GM12878 (cell line): Measurements from ENCODE around the gene PTK7. TPM values are rescaled to one million over a fixed set of nuclear protein-coding genes. Genes with fewer than 3 reads are reported as not detected.

ENCODE experiments used
- ATAC-seq: fragments of 200-7000 bp; cut with Tn5 transposase; 3 replicates; pipeline ENCODE4 v1.9.1; 2020; ENCODE audit warnings: mild to moderate bottlenecking, moderate library complexity
- BruUV-seq: library from RNA; stranded (reverse); fragments of 400-500 nt; replicated peaks from 2 replicates; lab custom pipeline; 2021; lab: Mats Ljungman, UMichigan
- CTCF ChIA-PET: fragments of 300-600 bp; sonication (Branson Sonifier 250); formaldehyde crosslinking; extraction: SDS; loops from one replicate; lab custom pipeline; 2021; ENCODE audit warnings: inconsistent platforms; lab: Yijun Ruan, JAX
- POLR2A ChIA-PET: fragments of 350-600 bp; formaldehyde crosslinking; extraction: SDS; loops from one replicate; lab custom pipeline; 2021; ENCODE audit warnings: inconsistent platforms; lab: Charles Lee
- RAD21 ChIA-PET: fragments of 300-600 bp; sonication (Branson Sonifier 250); formaldehyde crosslinking; loops from one replicate; lab custom pipeline; 2023; ENCODE audit warnings: antibody characterized with exemption; ENCODE audit not compliant: unreplicated experiment; lab: Charles Lee
- SMC1A ChIA-PET: fragments of 300-600 bp; sonication (Branson Sonifier 250); formaldehyde crosslinking; loops from one replicate; lab custom pipeline; 2023; ENCODE audit not compliant: unreplicated experiment, uncharacterized antibody; lab: Charles Lee
- DNase-seq: peaks from one replicate; pipeline ENCODE4 v3.0.0-alpha.2; 2011; ENCODE audit warnings: low read depth, low spot score
- FAIRE-seq: peaks from 3 replicates; lab custom pipeline; 2011; peaks lifted over from hg19 to GRCh38; lab: Jason Lieb, UNC
- H2AFZ ChIP-seq: 2 replicates; pipeline ENCODE4 v1.6.0; 2011; ENCODE audit warnings: low read depth, low read length, control low read depth; ENCODE audit not compliant: control insufficient read depth
- H3K27ac ChIP-seq: 2 replicates; pipeline ENCODE4 v1.5.1; 2011; ENCODE audit warnings: control low read depth; ENCODE audit not compliant: control insufficient read depth, insufficient read depth
- H3K27me3 ChIP-seq, 2 experiments: replicated peaks in 1 of 2; 2 replicates each; pipeline versions ENCODE4 v1.6.0 to v1.6.1; 2011; ENCODE audit warnings: low read length in 1 of 2; ENCODE audit not compliant: control insufficient read depth in 2 of 2, insufficient read depth in 2 of 2
- H3K36me3 ChIP-seq, 2 experiments: 2 replicates each; pipeline ENCODE4 v1.5.1; 2011; ENCODE audit warnings: low read length in 1 of 2; ENCODE audit not compliant: control insufficient read depth in 2 of 2, insufficient read depth in 2 of 2
- H3K4me1 ChIP-seq: 2 replicates; pipeline ENCODE4 v1.6.1; 2011; ENCODE audit warnings: mild to moderate bottlenecking, low read length, moderate library complexity, mixed read lengths; ENCODE audit not compliant: control insufficient read depth, insufficient read depth
- H3K4me2 ChIP-seq: 2 replicates; pipeline ENCODE4 v1.6.0; 2011; ENCODE audit warnings: control low read depth; ENCODE audit not compliant: control insufficient read depth, insufficient read depth
- H3K4me3 ChIP-seq: fragments of 200-600 bp; sonication (generic); 2 replicates; pipeline ENCODE4 v1.5.1; 2016
- H3K79me2 ChIP-seq: 2 replicates; pipeline ENCODE4 v1.6.0; 2011; ENCODE audit warnings: low read length; ENCODE audit not compliant: control insufficient read depth, insufficient read depth
- H3K9ac ChIP-seq: 2 replicates; pipeline ENCODE4 v1.8.0; 2011; ENCODE audit warnings: low read length, control low read depth, mixed read lengths; ENCODE audit not compliant: control insufficient read depth, insufficient read depth
- H3K9me3 ChIP-seq: replicated peaks from 3 replicates; pipeline ENCODE4 v1.5.1; 2011; ENCODE audit warnings: mild to moderate bottlenecking, low read length; ENCODE audit not compliant: control insufficient read depth, insufficient read depth
- H4K20me1 ChIP-seq: 2 replicates; pipeline ENCODE4 v1.6.0; 2011; ENCODE audit not compliant: control insufficient read depth, insufficient read depth
- CBX5 ChIP-seq: sonication (generic); IDR thresholded peaks from 2 replicates; pipeline ENCODE4 v1.6.1; 2016; ENCODE audit warnings: low read depth, moderate library complexity, mild to moderate bottlenecking, inconsistent platforms
- GABPA ChIP-seq: IDR thresholded peaks from 2 replicates; pipeline ENCODE4 v1.6.1; 2014; ENCODE audit warnings: antibody characterized with exemption, low read depth, mild to moderate bottlenecking, inconsistent platforms
- PRDM15 ChIP-seq: fragments of 450-650 bp; formaldehyde crosslinking; IDR thresholded peaks from 2 replicates; pipeline ENCODE4 v1.4.0; 2020; ENCODE audit warnings: mild to moderate bottlenecking, moderate library complexity
- SUZ12 ChIP-seq: fragments of 200-600 bp; sonication (generic); IDR thresholded peaks from one replicate; pipeline ENCODE4 v1.6.1; 2018; ENCODE audit warnings: antibody characterized with exemption, mild to moderate bottlenecking; ENCODE audit not compliant: unreplicated experiment
- TCF3 ChIP-seq: IDR thresholded peaks from 2 replicates; pipeline ENCODE4 v1.6.1; 2012; ENCODE audit warnings: low read depth, mild to moderate bottlenecking, low read length, borderline replicate concordance; ENCODE audit not compliant: insufficient read depth
- WGBS: methylation state at CpG from one replicate; pipeline ENCODE4 v1.1.6; 2016; ENCODE audit warnings: low lambda C conversion rate; ENCODE audit not compliant: insufficient replicate concordance, insufficient coverage; ENCODE audit errors: missing lambda C conversion rate; 5-methylcytosine and 5-hydroxymethylcytosine counted together
- in situ Hi-C: fragments of 300-500 bp; cut with MboI; formaldehyde crosslinking; loops from 9 replicates; pipeline ENCODE4 v1.14.3; 2018; ENCODE audit warnings: mixed read lengths
- intact Hi-C: fragments of 100-400 bp; cut with micrococcal nuclease; formaldehyde crosslinking; loops from one replicate; pipeline ENCODE4 v1.14.2; 2022; ENCODE audit not compliant: unreplicated experiment
- polyA plus RNA-seq, 11 experiments: library from polyadenylated mRNA; depleted of rRNA in 4 of 11; unstranded in 6 of 11; stranded (reverse) in 5 of 11; fragments of >200 nt; fragmentation: Nextera tagmentation in 4 of 11; fragmentation: Illumina TruSeq in 1 of 11; extraction: Ambion mirVana in 4 of 11; extraction: Trizol in 1 of 11; gene quantifications; 1 replicate in 1 of 11; 2 replicates in 10 of 11; pipeline versions ENCODE4 v1.2.1 to v1.2.3, GENCODE V29; 2011 to 2016; ENCODE audit warnings: inconsistent platforms in 2 of 11, missing spikeins in 2 of 11, low read depth in 1 of 11
- total RNA-seq, 4 experiments: library from RNA; depleted of rRNA in 3 of 4; stranded (reverse); fragments of >200 nt in 3 of 4; fragmentation: Illumina TruSeq in 1 of 4; extraction: Trizol in 1 of 4; gene quantifications; 2 replicates each; pipeline versions ENCODE4 v1.2.1 to v1.2.3, GENCODE V29; 2013 to 2021

The PTK7 gene
- total and polyA plus RNA-seq, 10 of the 15 experiments (the other 5 are each of a cell fraction or from before 2014, with no cell fraction given): 0.18 to 14.4 (median 3.3) TPM; not detected in 1

DNA sequence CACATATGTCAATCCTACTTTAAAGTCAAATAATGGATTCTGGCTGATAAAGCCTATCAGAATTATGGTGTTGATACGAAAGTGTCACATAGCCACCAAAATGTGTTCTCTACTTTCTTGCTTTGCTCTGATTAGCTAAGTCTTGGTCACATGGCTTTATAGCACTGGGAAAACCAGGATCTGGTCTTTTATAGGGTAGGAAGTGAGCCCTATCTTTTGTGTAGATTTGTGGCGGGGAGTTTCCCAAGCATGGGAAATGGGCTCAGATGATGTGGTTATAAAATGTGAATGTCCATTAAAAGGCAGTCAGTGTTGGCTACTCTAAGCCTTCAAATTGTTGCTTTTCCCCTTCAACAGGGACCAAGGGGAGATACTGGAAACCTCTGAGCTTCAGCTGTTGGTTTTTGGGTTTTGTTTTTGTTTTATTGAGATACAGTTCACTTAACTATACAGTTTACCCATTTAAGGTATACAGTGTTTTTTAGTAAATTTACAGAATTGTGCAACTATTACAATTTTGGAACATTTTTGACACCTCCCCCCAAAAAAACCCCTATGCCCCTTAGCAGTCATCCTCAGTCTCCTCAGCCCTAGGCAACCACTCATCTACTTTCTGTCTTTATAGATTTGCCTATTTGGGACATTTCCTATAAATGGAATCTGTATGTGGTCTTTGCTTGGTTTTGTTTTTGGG, 42.5 kb upstream of the PTK7 start:
- ATAC-seq (no peak), FAIRE-seq (no peak), DNase-seq (no peak)
- H3K4me3 ChIP-seq: no peak overlapping the region
- no peak overlapping the region for H2AFZ ChIP-seq
- WGBS: 97% methylated on average over 2 of the region's 2 CpGs
- H3K9me3 ChIP-seq: no peaks in the 10 kb centered on the region
- no peaks in the 10 kb centered on the region for H3K27me3 ChIP-seq
- H3K36me3 ChIP-seq: peaks cover 15 to 23% of the 10 kb centered on the region in 2 experiments
- intact Hi-C loops (no loop called here), in situ Hi-C loops (no loop called here)
- BruUV-seq: TSS peak; percentile 57
- H3K79me2 ChIP-seq: no peaks in the 10 kb centered on the region
- RAD21 ChIA-PET: no interaction called here
- no peak overlapping the region for H3K4me2 ChIP-seq
- H3K9ac ChIP-seq: no peak overlapping the region
- TF ChIP-seq PRDM15 (CRISPR knock-in tag) (no peak), SUZ12 (no peak), TCF3 (no peak), GABPA (no peak), CBX5 (no peak)
- POLR2A ChIA-PET: interaction anchor here (1.4 kb wide), 1 partner anchor 213 kb away, joined by 3 read pairs; no protein-coding TSS in a partner anchor
- no peaks in the 10 kb centered on the region for H4K20me1 ChIP-seq
- H3K4me1 ChIP-seq: no peaks in the 10 kb centered on the region
- H3K27ac ChIP-seq: no peak overlapping the region
- SMC1A ChIA-PET: interaction anchor here (0.8 kb wide), 1 partner anchor 10 kb away, joined by 3 read pairs; no protein-coding TSS in a partner anchor
- CTCF ChIA-PET: no interaction called here
